PFSK-1 (cell line): ENCODE results near the gene TRIM32.

Experiments
- FOXP2 ChIP-seq: optimal IDR thresholded peaks from 2 replicates; pipeline ENCODE3; 2011; ENCODE audit warnings: borderline replicate concordance, control low read depth, inconsistent platforms; ENCODE audit not compliant: insufficient read depth; ENCODE audit errors: extremely low read length, extremely low read depth
- POLR2AphosphoS5 ChIP-seq: IDR thresholded peaks from 2 replicates; pipeline ENCODE4 v1.6.1; 2012; ENCODE audit warnings: low read depth, mild to moderate bottlenecking, control low read depth, low read length, moderate library complexity
- SIN3A ChIP-seq: IDR thresholded peaks from 2 replicates; pipeline ENCODE4 v1.6.1; 2012; ENCODE audit warnings: mild to moderate bottlenecking, low read length, moderate library complexity, borderline replicate concordance; ENCODE audit not compliant: insufficient read depth
- TAF1 ChIP-seq: IDR thresholded peaks from 2 replicates; pipeline ENCODE4 v1.6.1; 2012; ENCODE audit warnings: low read length, control low read depth, borderline replicate concordance; ENCODE audit not compliant: insufficient read depth
- TF ChIP-seq, protein P1 (sequence below), 2 experiments: IDR thresholded peaks; 2 replicates each; pipeline versions ENCODE4 v1.6.1 to v1.8.0; 2011 to 2012; ENCODE audit warnings: low read depth in 2 of 2, low read length in 2 of 2, control low read depth in 1 of 2, inconsistent platforms in 1 of 2, mild to moderate bottlenecking in 1 of 2, moderate library complexity in 1 of 2; ENCODE audit not compliant: insufficient read depth in 1 of 2

TRIM32 gene

DNA sequence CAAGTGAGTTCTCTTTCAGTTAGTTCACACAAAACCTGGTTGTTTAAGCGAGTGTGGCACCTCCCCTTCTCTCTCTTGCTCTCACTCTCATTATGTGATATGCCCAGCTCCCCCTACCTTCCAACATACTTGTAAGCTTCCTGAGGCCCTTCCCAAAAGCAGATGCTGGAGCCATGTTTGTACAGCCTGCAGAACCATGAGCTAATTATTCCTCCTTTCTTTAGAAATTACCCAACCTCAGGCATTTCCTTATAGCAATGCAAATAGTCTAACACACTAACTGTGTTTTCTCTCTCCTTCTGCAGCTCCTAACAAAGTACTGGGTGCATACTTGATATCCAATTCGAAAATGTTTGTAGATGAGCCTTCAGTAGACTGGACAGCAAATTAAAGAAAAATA, 62.7 kb downstream of the TRIM32 start:
- TF ChIP-seq SIN3A (no peak), TAF1 (no peak), FOXP2 (no peak)
- TF ChIP-seq, protein P1, sequence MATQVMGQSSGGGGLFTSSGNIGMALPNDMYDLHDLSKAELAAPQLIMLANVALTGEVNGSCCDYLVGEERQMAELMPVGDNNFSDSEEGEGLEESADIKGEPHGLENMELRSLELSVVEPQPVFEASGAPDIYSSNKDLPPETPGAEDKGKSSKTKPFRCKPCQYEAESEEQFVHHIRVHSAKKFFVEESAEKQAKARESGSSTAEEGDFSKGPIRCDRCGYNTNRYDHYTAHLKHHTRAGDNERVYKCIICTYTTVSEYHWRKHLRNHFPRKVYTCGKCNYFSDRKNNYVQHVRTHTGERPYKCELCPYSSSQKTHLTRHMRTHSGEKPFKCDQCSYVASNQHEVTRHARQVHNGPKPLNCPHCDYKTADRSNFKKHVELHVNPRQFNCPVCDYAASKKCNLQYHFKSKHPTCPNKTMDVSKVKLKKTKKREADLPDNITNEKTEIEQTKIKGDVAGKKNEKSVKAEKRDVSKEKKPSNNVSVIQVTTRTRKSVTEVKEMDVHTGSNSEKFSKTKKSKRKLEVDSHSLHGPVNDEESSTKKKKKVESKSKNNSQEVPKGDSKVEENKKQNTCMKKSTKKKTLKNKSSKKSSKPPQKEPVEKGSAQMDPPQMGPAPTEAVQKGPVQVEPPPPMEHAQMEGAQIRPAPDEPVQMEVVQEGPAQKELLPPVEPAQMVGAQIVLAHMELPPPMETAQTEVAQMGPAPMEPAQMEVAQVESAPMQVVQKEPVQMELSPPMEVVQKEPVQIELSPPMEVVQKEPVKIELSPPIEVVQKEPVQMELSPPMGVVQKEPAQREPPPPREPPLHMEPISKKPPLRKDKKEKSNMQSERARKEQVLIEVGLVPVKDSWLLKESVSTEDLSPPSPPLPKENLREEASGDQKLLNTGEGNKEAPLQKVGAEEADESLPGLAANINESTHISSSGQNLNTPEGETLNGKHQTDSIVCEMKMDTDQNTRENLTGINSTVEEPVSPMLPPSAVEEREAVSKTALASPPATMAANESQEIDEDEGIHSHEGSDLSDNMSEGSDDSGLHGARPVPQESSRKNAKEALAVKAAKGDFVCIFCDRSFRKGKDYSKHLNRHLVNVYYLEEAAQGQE (IDR thresholded peaks at IDR 0.05; ENCODE audit: insufficient read depth in 1 of 2, low read depth in 2 of 2, low read length in 2 of 2), result no peak

DNA sequence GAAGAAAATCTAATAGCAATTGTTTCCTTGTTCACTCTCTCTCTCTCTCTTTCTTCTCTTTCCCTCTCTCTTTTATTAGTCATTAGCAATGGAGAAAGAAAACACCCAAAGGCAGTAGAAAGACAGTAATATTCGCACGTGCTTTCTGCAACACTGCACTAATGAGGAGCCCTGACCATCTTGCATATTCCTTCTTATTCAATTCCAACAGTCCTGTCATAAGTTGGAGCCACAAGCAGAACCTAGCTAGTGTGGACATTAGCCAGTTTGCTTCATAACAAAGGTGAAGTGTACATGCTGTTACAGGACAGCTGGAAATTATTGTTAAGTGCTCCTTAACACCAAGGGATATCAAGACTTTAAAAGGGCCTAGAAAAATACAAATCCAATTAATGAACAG, 63.4 kb downstream of the TRIM32 start:
- TF ChIP-seq, protein P1 (IDR thresholded peaks at IDR 0.05; ENCODE audit: insufficient read depth in 1 of 2, low read depth in 2 of 2, low read length in 2 of 2), result no peak
- TF ChIP-seq FOXP2, result no peak
- TF ChIP-seq SIN3A, result no peak
- TF ChIP-seq TAF1, result no peak
- no peak for TF ChIP-seq POLR2AphosphoS5
